Kidney epithelial cell (primary cell): Measurements from ENCODE around the gene CD4. TPM values are rescaled to one million over a fixed set of nuclear protein-coding genes. Genes with fewer than 3 reads are reported as not detected.

Experiments
- DNase-seq: peaks from one replicate; pipeline ENCODE4 v3.0.0-alpha.2; 2010; ENCODE audit warnings: low read depth
- H3K27me3 ChIP-seq: 2 replicates; pipeline ENCODE4 v1.6.0; 2011; ENCODE audit warnings: low read length; ENCODE audit not compliant: control insufficient read depth, insufficient read depth
- H3K36me3 ChIP-seq: 2 replicates; pipeline ENCODE4 v1.5.1; 2011; ENCODE audit warnings: low read length; ENCODE audit not compliant: control insufficient read depth, insufficient read depth
- H3K4me3 ChIP-seq: 2 replicates; pipeline ENCODE4 v1.5.1; 2011; ENCODE audit warnings: low read depth, mild to moderate bottlenecking, control low read depth, low read length
- total RNA-seq: library from RNA; depleted of rRNA; stranded (reverse); fragments of >200 nt; gene quantifications from 2 replicates; pipeline ENCODE4 v1.2.3, GENCODE V29; 2015
- TF ChIP-seq, protein P1 (sequence below): IDR thresholded peaks from 2 replicates; pipeline ENCODE4 v1.5.1; 2011; ENCODE audit warnings: mild to moderate bottlenecking, moderate library complexity, low read length, control low read depth, inconsistent platforms; ENCODE audit not compliant: insufficient read depth, poor library complexity, severe bottlenecking

Gene CD4
- total RNA-seq, 1 donor from 2014 or later = 0.08 TPM

DNA sequence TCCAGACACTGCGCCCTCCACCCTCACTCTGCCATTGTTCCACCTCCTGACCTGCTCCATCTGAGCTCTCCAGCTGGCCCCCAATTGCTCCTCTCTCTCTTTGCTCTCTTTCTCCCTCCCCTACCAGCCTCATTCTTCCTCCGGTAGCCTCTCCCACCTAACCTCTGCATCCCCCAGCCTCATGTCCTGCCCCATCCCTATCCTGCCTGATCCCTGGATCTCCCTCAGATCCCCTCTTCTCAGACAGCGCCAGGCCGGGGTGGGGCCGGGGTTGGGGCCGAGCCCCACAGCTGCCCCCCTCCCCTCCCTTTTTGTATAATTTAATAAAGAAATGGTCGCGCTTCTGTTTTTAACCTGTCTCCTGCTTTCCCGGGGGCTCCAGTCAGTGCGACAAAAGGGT lies 18.7 kb upstream of the CD4 start:
- TF ChIP-seq, protein P1, sequence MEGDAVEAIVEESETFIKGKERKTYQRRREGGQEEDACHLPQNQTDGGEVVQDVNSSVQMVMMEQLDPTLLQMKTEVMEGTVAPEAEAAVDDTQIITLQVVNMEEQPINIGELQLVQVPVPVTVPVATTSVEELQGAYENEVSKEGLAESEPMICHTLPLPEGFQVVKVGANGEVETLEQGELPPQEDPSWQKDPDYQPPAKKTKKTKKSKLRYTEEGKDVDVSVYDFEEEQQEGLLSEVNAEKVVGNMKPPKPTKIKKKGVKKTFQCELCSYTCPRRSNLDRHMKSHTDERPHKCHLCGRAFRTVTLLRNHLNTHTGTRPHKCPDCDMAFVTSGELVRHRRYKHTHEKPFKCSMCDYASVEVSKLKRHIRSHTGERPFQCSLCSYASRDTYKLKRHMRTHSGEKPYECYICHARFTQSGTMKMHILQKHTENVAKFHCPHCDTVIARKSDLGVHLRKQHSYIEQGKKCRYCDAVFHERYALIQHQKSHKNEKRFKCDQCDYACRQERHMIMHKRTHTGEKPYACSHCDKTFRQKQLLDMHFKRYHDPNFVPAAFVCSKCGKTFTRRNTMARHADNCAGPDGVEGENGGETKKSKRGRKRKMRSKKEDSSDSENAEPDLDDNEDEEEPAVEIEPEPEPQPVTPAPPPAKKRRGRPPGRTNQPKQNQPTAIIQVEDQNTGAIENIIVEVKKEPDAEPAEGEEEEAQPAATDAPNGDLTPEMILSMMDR = no peak
- no peak for DNase-seq

DNA sequence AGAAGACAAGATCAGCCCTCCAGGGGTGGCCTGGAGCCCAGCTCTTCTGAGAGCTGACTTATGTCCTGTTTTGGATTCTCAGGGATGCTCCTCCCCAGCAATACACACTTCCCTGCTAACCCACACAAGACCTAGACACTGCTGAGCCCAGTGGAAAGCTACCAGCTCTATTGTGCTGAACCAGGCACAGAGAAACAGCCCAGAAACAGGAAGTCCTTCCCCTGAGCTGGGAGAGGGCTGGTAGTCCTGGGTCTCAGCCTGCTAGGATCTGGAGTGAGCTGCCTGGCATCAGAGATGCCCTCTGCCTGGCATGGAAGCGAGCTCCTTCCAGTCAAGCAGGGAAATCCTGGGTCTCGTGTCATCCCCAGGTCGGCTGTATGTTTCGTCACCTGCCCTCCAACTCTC lies 18.2 kb upstream of the CD4 start:
- no peak overlapping the region for H3K4me3 ChIP-seq
- TF ChIP-seq, protein P1 = no peak
- peaks cover 2% of the 10 kb centered on the region for H3K36me3 ChIP-seq
- peaks cover 20% of the 10 kb centered on the region for H3K27me3 ChIP-seq
- DNase-seq = no peak

More for the DNA sequence above, 18.7 kb upstream of the CD4 start:
- Histone ChIP-seq H3K4me3 (no peak overlapping the region), H3K36me3 (peaks cover 2% of the 10 kb centered on the region), H3K27me3 (peaks cover 20% of the 10 kb centered on the region)

DNA sequence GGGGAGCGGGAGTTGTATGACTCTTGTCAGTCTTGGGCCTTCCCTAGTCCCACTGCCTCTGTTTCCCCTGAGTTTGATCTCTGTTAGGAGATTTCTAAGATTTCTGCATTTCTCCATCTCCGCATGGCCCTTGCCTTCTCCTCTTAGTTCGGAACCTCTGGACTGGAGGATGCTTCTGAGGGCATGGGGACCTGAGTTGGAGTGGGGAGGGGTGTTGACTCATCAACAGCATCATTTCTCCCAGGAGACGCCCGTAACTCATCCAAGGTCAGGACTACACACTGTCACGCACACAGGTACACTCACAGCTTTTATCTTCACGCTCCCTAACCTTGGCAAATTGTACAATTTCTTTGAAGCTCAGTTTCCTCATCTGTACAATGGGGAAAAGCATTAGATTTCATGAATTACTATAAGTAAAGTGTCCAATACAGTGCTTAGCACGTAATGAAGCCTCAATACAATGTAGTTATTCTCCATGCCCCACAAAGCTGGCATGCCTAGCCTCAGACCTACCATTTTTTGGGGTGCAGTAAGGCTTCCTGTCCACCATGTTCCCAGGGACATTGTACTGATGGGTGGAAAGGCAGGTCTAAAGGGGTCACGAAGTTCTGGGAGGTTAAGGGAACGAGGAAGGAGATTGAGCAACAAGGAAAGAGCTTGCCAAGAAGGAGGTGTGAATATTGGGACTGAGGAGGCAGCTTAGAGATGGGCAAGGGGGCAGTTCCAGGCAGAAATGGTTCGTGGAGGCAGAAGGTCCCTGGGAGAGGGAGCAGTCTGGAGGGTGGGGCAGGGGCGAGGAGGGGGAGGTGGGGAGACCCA lies 17.6 kb upstream of the CD4 start:
- no peak overlapping the region for H3K4me3 ChIP-seq
- peaks cover 20% of the 10 kb centered on the region for H3K27me3 ChIP-seq
- DNase-seq = no peak

DNA sequence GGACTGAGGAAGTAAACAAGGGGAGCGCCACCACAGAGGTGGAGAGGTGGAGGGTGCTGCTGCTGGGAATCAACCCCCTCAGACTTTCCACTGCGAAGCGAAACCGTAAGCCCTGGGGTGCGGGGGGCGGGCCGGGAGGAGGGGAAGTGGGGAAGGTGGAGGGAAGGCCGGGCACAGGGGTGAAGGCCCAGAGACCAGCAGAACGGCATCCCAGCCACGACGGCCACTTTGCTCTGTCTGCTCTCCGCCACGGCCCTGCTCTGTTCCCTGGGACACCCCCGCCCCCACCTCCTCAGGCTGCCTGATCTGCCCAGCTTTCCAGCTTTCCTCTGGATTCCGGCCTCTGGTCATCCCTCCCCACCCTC lies 17.0 kb upstream of the CD4 start, which contains the start of gene LAG3:
Gene LAG3 (plus strand): TSS at position 190 of the 365 bp plus-strand sequence. CDS start 333 bp downstream, outside the sequence.
- Histone ChIP-seq H3K4me3 (no peak within 1 kb of the TSS), H3K27me3 (peaks cover 20% of the 10 kb centered on the region), H3K36me3 (peaks cover 2% of the 10 kb centered on the region)
- TF ChIP-seq, protein P1 = no peak
- DNase-seq = no peak

More for the DNA sequence above, 17.6 kb upstream of the CD4 start:
- H3K36me3 ChIP-seq = peaks cover 2% of the 10 kb centered on the region
- TF ChIP-seq, protein P1 = no peak

DNA sequence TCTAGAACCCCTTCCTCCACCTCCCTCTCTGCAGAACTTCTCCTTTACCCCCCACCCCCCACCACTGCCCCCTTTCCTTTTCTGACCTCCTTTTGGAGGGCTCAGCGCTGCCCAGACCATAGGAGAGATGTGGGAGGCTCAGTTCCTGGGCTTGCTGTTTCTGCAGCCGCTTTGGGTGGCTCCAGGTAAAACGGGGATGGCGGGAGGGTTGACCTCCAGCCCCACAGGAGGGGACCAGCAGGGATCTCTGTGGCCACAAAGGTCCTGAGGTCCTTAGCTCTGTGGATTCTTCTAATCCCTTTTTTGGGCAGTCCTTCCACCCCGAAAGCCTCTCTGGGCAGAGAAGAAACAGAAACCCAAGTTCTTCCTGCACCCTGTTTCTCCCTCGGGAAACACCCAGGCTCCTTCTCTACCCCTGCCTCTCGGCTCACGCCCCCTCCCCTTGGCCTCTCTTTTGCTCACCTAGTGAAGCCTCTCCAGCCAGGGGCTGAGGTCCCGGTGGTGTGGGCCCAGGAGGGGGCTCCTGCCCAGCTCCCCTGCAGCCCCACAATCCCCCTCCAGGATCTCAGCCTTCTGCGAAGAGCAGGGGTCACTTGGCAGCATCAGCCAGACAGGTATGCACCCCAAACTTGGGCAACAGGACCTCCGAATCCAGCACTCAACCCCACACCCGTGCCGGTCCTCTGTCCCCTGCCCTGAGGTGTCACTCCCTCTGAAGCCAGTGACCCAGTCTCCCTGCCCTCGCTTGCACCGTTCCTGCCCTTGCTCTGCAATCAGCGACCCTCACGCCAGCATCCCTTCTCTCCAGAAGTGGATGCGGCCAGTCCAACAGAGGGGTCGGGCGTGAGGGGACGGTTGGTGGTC lies 16.4 kb upstream of the CD4 start:
- no peak for DNase-seq
- Histone ChIP-seq H3K36me3 (peaks cover 2% of the 10 kb centered on the region), H3K27me3 (peaks cover 22% of the 10 kb centered on the region), H3K4me3 (no peak overlapping the region)
- TF ChIP-seq, protein P1 = no peak
